Natural killer cell (primary cell): ENCODE results near the gene CALN1. TPM values are rescaled to one million over a fixed set of nuclear protein-coding genes. Genes with fewer than 3 reads are reported as not detected.

Experiments
- ATAC-seq, 3 donors: fragments of 150-1000 bp in 2 of 3; fragments of 200-7000 bp in 1 of 3; cut with Tn5 transposase; 1 replicate in 1 of 3; 2 replicates in 2 of 3; pipeline ENCODE4 v1.10.0; 2021; ENCODE audit warnings: mild to moderate bottlenecking in 2 of 3, moderate library complexity in 2 of 3
- DNase-seq, 2 donors: peaks; one replicate each; pipeline versions ENCODE4 v3.0.0 to v3.0.0-alpha.2; 2013 to 2021; ENCODE audit warnings: mixed read lengths in 1 of 2
- H3K27ac ChIP-seq: one replicate; pipeline ENCODE4 v1.5.1; 2013; ENCODE audit warnings: mild to moderate bottlenecking, low read length
- H3K27me3 ChIP-seq: one replicate; pipeline ENCODE4 v1.6.1; 2013; ENCODE audit warnings: low read length; ENCODE audit not compliant: control insufficient read depth, insufficient read depth
- H3K36me3 ChIP-seq: one replicate; pipeline ENCODE4 v1.6.1; 2013; ENCODE audit warnings: low read length; ENCODE audit not compliant: control insufficient read depth, insufficient read depth
- H3K4me1 ChIP-seq: one replicate; pipeline ENCODE4 v1.6.1; 2013; ENCODE audit warnings: low read length; ENCODE audit not compliant: control insufficient read depth, insufficient read depth
- H3K4me3 ChIP-seq: one replicate; pipeline ENCODE4 v1.5.1; 2013; ENCODE audit warnings: low read length
- H3K9me3 ChIP-seq: one replicate; pipeline ENCODE4 v1.6.1; 2013; ENCODE audit warnings: low read length; ENCODE audit not compliant: control insufficient read depth, insufficient read depth
- H3K27ac Mint-ChIP-seq, 2 donors: one replicate each; pipeline ENCODE4 v1.8.0; 2022; ENCODE audit warnings: mild to moderate bottlenecking in 2 of 2, mixed read lengths in 2 of 2, moderate library complexity in 1 of 2
- H3K27me3 Mint-ChIP-seq, 2 donors: one replicate each; pipeline ENCODE4 v1.8.0; 2022; ENCODE audit warnings: low read depth in 2 of 2, mixed read lengths in 2 of 2
- H3K36me3 Mint-ChIP-seq: one replicate; pipeline ENCODE4 v1.8.0; 2022; ENCODE audit warnings: mixed read lengths
- H3K4me1 Mint-ChIP-seq, 2 donors: one replicate each; pipeline ENCODE4 v1.8.0; 2022; ENCODE audit warnings: mixed read lengths in 2 of 2
- H3K4me3 Mint-ChIP-seq: one replicate; pipeline ENCODE4 v1.8.0; 2022; ENCODE audit warnings: mild to moderate bottlenecking, moderate library complexity, mixed read lengths
- H3K9me3 Mint-ChIP-seq, 2 donors: one replicate each; pipeline ENCODE4 v1.8.0; 2022; ENCODE audit warnings: mixed read lengths in 2 of 2
- CTCF ChIP-seq: fragments of 200-600 bp; IDR thresholded peaks from one replicate; pipeline ENCODE4 v1.8.0; 2022; ENCODE audit warnings: antibody characterized with exemption
- WGBS: methylation state at CpG from one replicate; pipeline ENCODE4 v1.1.7; 2013; ENCODE audit warnings: missing lambda C conversion rate; ENCODE audit not compliant: insufficient coverage; 5-methylcytosine and 5-hydroxymethylcytosine counted together
- intact Hi-C: fragments of 100-400 bp; cut with micrococcal nuclease; formaldehyde crosslinking; loops from one replicate; pipeline ENCODE4 v1.14.2; 2022
- total RNA-seq, 4 donors: library from RNA; stranded (reverse); fragments of 120-200 nt in 1 of 4; gene quantifications; one replicate each; pipeline versions ENCODE4 v1.2.3 to v1.2.4, GENCODE V29; 2013 to 2022

CALN1 gene
- total RNA-seq, 3 donors from 2014 or later (not counting 1 experiment from before 2014, with no cell fraction given), result 0.18 TPM; not detected in 2

- no peaks in the 10 kb centered on the region for H3K4me1 ChIP-seq
- DNase-seq (no peak), ATAC-seq (no peak)
- intact Hi-C loops, result no loop called here
- no peak overlapping the region for H3K4me3 ChIP-seq
- no peaks in the 10 kb centered on the region for H3K36me3 ChIP-seq
- 72% methylated on average over 4 of the region's 4 CpGs for WGBS
- Mint-ChIP-seq H3K27me3 (peaks cover 0 to 5% of the 10 kb centered on the region in 2 donors), H3K4me1 (no peaks in the 10 kb centered on the region), H3K36me3 (no peaks in the 10 kb centered on the region), H3K9me3 (no peaks in the 10 kb centered on the region), H3K4me3 (no peak overlapping the region), H3K27ac (no peak overlapping the region)
- H3K9me3 ChIP-seq, result no peaks in the 10 kb centered on the region
- TF ChIP-seq CTCF, result no peak
- H3K27me3 ChIP-seq, result no peaks in the 10 kb centered on the region
- no peak overlapping the region for H3K27ac ChIP-seq
Observed at GRCh38 chr7:72182036-72182435, 230.1 kb downstream of the CALN1 start.

- 87% methylated on average over 5 of the region's 5 CpGs for WGBS
- TF ChIP-seq CTCF, result no peak
- Mint-ChIP-seq H3K27ac (no peak overlapping the region), H3K36me3 (no peaks in the 10 kb centered on the region), H3K9me3 (peaks cover 2 to 3% of the 10 kb centered on the region in 2 donors), H3K4me1 (no peaks in the 10 kb centered on the region), H3K27me3 (no peaks in the 10 kb centered on the region), H3K4me3 (no peak overlapping the region)
- H3K36me3 ChIP-seq, result no peaks in the 10 kb centered on the region
- DNase-seq (no peak), ATAC-seq (no peak)
- no peaks in the 10 kb centered on the region for H3K4me1 ChIP-seq
- H3K4me3 ChIP-seq, result no peak overlapping the region
- no peaks in the 10 kb centered on the region for H3K27me3 ChIP-seq
- H3K27ac ChIP-seq, result no peak overlapping the region
- H3K9me3 ChIP-seq, result no peaks in the 10 kb centered on the region
- intact Hi-C loops, result no loop called here
Observed at GRCh38 chr7:72176875-72177274, 235.3 kb downstream of the CALN1 start.

GRCh38 chr7:72170475-72170874 lies 241.7 kb downstream of the CALN1 start:
- no peak for TF ChIP-seq CTCF
- H3K27me3 Mint-ChIP-seq, result no peaks in the 10 kb centered on the region
- H3K4me3 Mint-ChIP-seq, result no peak overlapping the region
- Histone ChIP-seq H3K27ac (no peak overlapping the region), H3K36me3 (no peaks in the 10 kb centered on the region), H3K27me3 (no peaks in the 10 kb centered on the region), H3K4me3 (no peak overlapping the region), H3K9me3 (no peaks in the 10 kb centered on the region), H3K4me1 (no peaks in the 10 kb centered on the region)
- no peak overlapping the region for H3K27ac Mint-ChIP-seq
- no peaks in the 10 kb centered on the region for H3K36me3 Mint-ChIP-seq
- H3K9me3 Mint-ChIP-seq, result peaks cover 2 to 3% of the 10 kb centered on the region in 2 donors
- H3K4me1 Mint-ChIP-seq, result no peaks in the 10 kb centered on the region
- no peak for ATAC-seq
- 82% methylated on average over 3 of the region's 3 CpGs for WGBS
- intact Hi-C loops, result no loop called here
- no peak for DNase-seq

- no peak for DNase-seq
- no peak overlapping the region for H3K27ac Mint-ChIP-seq
- H3K4me3 Mint-ChIP-seq, result no peak overlapping the region
- 100% methylated on average over 1 of the region's 2 CpGs for whole genome bisulfite sequencing
- TF ChIP-seq CTCF, result no peak
- H3K27ac ChIP-seq, result no peak overlapping the region
- no peaks in the 10 kb centered on the region for H3K27me3 ChIP-seq
- H3K9me3 Mint-ChIP-seq, result peaks cover 8 to 9% of the 10 kb centered on the region in 2 donors
- no peak overlapping the region for H3K4me3 ChIP-seq
- no peaks in the 10 kb centered on the region for H3K4me1 Mint-ChIP-seq
- no peaks in the 10 kb centered on the region for H3K4me1 ChIP-seq
- peaks cover 18% of the 10 kb centered on the region for H3K36me3 Mint-ChIP-seq
- H3K27me3 Mint-ChIP-seq, result no peaks in the 10 kb centered on the region
- intact Hi-C loops, result no loop called here
- no peak for ATAC-seq
- peaks cover 3% of the 10 kb centered on the region for H3K9me3 ChIP-seq
- H3K36me3 ChIP-seq, result no peaks in the 10 kb centered on the region
Observed at GRCh38 chr7:72163271-72163670, 248.9 kb downstream of the CALN1 start.
